Sigmoid colon (tissue), 4 donors: ENCODE results near the gene MRPL58.

Source experiments
- CTCF ChIP-seq, 4 experiments: fragments of 450-650 bp in 3 of 4; fragments of 200-600 bp in 1 of 4; IDR thresholded peaks; one replicate each; pipeline ENCODE4 v1.5.1; 2016 to 2019; ENCODE audit warnings: antibody characterized with exemption in 4 of 4, mild to moderate bottlenecking in 3 of 4, moderate library complexity in 2 of 4
- EP300 ChIP-seq, 4 donors: sonication (generic); formaldehyde crosslinking; IDR thresholded peaks; one replicate each; pipeline ENCODE4 v1.6.1; 2017; ENCODE audit warnings: antibody characterized with exemption in 4 of 4
- POLR2A ChIP-seq, 2 donors: fragments of 450-650 bp; IDR thresholded peaks; one replicate each; pipeline ENCODE4 v1.6.1; 2016; ENCODE audit warnings: antibody characterized with exemption in 2 of 2, mild to moderate bottlenecking in 2 of 2, moderate library complexity in 2 of 2
- POLR2AphosphoS5 ChIP-seq, 4 donors: sonication (generic); formaldehyde crosslinking; IDR thresholded peaks; one replicate each; pipeline ENCODE4 v1.6.1; 2017; ENCODE audit warnings: antibody characterized with exemption in 4 of 4

GRCh38 chr17:75048249-75048878 lies 35.9 kb downstream of the MRPL58 start:
- TF ChIP-seq EP300 (IDR thresholded peaks at IDR 0.05) (no peak), CTCF (IDR thresholded peaks at IDR 0.05) (no peak), POLR2AphosphoS5 (IDR thresholded peaks at IDR 0.05) (no peak), POLR2A (IDR thresholded peaks at IDR 0.05) (no peak)
